AG09319 (cell line): Measurements from ENCODE around the gene IQCK.

Experiments
- DNase-seq: peaks from one replicate; pipeline ENCODE4 v3.0.0-alpha.2; 2010; ENCODE audit warnings: low read depth; ENCODE audit errors: extremely low read depth
- TF ChIP-seq, protein P1 (sequence below): IDR thresholded peaks from 2 replicates; pipeline ENCODE4 v1.5.1; 2011; ENCODE audit warnings: low read depth, mild to moderate bottlenecking, inconsistent platforms, low read length, moderate library complexity

IQCK gene

GRCh38 chr16:19765860-19766553 lies 47.9 kb downstream of the IQCK start:
- DNase-seq, result no peak
- TF ChIP-seq, protein P1, sequence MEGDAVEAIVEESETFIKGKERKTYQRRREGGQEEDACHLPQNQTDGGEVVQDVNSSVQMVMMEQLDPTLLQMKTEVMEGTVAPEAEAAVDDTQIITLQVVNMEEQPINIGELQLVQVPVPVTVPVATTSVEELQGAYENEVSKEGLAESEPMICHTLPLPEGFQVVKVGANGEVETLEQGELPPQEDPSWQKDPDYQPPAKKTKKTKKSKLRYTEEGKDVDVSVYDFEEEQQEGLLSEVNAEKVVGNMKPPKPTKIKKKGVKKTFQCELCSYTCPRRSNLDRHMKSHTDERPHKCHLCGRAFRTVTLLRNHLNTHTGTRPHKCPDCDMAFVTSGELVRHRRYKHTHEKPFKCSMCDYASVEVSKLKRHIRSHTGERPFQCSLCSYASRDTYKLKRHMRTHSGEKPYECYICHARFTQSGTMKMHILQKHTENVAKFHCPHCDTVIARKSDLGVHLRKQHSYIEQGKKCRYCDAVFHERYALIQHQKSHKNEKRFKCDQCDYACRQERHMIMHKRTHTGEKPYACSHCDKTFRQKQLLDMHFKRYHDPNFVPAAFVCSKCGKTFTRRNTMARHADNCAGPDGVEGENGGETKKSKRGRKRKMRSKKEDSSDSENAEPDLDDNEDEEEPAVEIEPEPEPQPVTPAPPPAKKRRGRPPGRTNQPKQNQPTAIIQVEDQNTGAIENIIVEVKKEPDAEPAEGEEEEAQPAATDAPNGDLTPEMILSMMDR, result no peak

GRCh38 chr16:19766554-19766884 lies 48.4 kb downstream of the IQCK start:
- TF ChIP-seq, protein P1, result no peak
- DNase-seq, result no peak

DNA sequence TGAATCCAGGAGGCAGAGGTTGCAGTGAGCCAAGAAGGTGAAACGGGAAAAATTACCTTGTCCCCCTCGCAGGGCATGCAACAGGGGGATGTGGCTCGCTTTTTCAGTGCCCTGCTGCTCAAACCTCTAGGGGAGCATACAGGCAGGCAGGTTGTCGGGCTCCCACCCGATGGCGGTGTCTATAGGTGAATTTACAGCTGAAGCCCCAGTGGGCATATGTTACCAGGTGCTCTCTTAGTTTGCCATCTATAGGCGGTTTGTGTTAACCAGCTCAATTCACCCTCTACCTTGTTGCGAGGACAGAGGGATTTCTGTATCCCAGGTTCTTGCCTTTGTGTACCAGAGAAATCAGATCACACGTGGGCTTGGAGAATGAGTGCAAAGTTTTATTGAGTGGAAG lies 48.9 kb downstream of the IQCK start:
- TF ChIP-seq, protein P1, result no peak

GRCh38 chr16:19767497-19767896 lies 49.4 kb downstream of the IQCK start:
- TF ChIP-seq, protein P1, result no peak
- no peak for DNase-seq

More for the DNA sequence above, 48.9 kb downstream of the IQCK start:
- no peak for DNase-seq

DNA sequence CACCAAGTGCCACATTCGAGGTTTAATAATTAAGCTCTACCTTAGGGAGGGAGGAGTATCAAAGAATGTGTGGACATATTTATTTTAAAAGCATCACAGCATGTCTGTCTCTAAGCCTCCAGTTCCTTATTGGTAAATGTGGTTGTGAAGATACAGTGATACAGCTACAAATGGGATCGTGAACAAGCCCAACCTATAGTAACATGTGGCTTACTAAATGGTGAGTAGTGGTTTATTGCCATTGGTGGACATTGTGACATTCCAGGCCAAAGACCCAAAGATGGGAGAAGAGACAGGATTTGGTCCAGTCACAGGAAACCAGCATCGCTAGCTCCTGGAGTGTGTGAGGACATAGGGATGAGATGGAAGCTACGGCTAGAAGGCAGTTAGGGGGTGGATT lies 51.2 kb downstream of the IQCK start:
- DNase-seq, result no peak
- TF ChIP-seq, protein P1, result no peak

GRCh38 chr16:19771040-19771439 lies 53.0 kb downstream of the IQCK start:
- TF ChIP-seq, protein P1, result no peak
- DNase-seq, result no peak

- TF ChIP-seq, protein P1, result no peak
- no peak for DNase-seq
Observed at GRCh38 chr16:19771796-19772195, 53.7 kb downstream of the IQCK start.
